Omental fat pad (tissue), 4 donors: Measurements from ENCODE around the gene KNDC1. TPM values are rescaled to one million over a fixed set of nuclear protein-coding genes. Genes with fewer than 3 reads are reported as not detected.

Experiments
- ATAC-seq: fragments of 150-250 bp; one replicate; pipeline ENCODE4 v1.9.1; 2016; ENCODE audit warnings: mild to moderate bottlenecking, moderate library complexity; ENCODE audit not compliant: low FRiP score
- DNase-seq: peaks from one replicate; pipeline ENCODE4 v3.0.0-alpha.2; 2019; ENCODE audit warnings: low spot score
- total RNA-seq, 4 donors: library from RNA; depleted of rRNA; stranded (reverse); fragments of >200 nt; gene quantifications; one replicate each; pipeline ENCODE4 v1.1.0, GENCODE V29; 2016
- TF ChIP-seq, protein P1 (sequence below), 3 donors: fragments of 450-650 bp; IDR thresholded peaks; one replicate each; pipeline ENCODE4 v1.5.1; 2016 to 2017; ENCODE audit warnings: antibody characterized with exemption in 3 of 3, mild to moderate bottlenecking in 3 of 3, moderate library complexity in 2 of 3

Gene KNDC1
- total RNA-seq, 4 donors from 2014 or later, result 0.16 to 7.7 (median 1.7) TPM

DNA sequence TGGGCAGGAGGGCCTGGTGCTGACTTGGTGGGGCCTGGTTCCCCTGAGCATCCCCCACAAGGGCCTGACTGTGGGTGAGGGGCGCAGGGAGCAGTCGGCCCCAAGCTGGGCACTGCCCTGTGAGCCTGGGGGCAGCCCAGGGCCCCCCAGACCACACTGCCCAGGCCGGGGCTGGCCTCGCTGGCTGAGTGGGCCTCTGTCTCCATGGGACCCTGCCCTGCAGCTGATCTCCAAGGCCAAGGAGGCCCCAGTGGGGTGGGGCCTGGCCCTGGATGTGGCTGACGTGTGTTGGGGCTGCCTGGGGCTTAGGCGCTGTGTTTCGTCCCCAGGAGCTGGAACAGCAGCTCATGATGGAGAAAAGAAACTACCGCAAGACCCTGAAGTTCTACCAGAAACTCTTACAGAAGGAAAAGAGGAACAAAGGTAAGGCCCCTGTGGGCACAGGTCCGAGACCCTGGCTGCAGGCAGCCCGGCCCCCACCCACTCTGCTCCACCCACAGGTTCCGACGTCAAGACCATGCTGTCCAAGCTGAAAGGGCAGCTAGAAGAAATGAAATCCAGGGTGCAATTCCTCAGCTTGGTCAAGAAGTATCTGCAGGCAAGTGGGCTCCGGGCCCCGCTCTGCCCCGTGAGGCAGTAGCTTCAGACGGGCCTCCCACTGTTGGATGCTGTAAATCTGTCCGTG lies 46.5 kb downstream of the KNDC1 start:
- ATAC-seq, result no peak
- TF ChIP-seq, protein P1, sequence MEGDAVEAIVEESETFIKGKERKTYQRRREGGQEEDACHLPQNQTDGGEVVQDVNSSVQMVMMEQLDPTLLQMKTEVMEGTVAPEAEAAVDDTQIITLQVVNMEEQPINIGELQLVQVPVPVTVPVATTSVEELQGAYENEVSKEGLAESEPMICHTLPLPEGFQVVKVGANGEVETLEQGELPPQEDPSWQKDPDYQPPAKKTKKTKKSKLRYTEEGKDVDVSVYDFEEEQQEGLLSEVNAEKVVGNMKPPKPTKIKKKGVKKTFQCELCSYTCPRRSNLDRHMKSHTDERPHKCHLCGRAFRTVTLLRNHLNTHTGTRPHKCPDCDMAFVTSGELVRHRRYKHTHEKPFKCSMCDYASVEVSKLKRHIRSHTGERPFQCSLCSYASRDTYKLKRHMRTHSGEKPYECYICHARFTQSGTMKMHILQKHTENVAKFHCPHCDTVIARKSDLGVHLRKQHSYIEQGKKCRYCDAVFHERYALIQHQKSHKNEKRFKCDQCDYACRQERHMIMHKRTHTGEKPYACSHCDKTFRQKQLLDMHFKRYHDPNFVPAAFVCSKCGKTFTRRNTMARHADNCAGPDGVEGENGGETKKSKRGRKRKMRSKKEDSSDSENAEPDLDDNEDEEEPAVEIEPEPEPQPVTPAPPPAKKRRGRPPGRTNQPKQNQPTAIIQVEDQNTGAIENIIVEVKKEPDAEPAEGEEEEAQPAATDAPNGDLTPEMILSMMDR (IDR thresholded peaks at IDR 0.05), result no peak
- no peak for DNase-seq

DNA sequence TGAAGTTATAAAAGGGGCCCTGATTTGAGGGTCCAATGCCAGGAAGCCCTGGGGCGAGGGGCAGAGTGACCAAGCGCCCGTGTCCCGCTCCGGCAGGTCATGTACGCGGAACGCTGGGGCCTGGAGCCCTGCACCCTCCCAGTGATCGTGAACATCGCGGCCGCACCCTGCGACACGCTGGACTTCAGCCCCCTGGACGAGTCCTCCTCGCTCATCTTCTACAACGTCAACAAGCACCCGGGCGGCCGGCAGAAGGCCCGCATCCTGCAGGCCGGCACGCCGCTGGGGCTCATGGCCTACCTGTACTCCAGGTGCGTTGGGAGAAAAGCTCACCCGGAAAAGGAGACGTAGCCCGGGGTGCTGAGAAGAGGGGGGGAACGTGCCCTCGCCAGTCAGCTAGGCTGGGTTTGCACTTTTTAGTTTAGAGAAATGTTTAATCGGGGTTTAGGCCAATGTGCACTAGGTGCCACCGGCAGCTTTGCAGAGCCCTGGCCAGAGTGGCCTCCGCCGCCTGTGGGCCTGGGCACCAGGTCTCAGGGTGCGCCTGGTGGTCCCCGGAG lies 47.1 kb downstream of the KNDC1 start:
- TF ChIP-seq, protein P1 (IDR thresholded peaks at IDR 0.05), result no peak
- ATAC-seq (no peak), DNase-seq (no peak)

DNA sequence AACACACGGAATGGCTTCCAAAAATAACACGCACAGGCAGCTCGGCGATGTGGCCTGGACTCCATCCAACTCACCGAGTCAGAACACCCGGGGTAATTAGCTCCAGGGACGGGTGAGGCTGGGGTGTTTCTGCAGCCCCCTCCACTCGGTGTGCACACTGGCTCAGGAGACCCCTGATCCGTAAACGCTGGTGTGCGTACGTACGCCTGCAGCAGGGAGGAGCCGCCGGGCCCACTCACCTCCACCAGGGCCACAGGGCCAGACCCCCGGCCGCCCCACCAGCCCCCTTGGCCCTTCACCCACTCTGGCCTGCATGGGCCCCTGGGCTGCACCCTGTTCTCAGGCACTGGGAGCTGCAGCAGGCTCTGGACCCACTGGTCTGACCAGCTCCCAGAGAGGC lies 47.6 kb downstream of the KNDC1 start:
- ATAC-seq, result no peak

DNA sequence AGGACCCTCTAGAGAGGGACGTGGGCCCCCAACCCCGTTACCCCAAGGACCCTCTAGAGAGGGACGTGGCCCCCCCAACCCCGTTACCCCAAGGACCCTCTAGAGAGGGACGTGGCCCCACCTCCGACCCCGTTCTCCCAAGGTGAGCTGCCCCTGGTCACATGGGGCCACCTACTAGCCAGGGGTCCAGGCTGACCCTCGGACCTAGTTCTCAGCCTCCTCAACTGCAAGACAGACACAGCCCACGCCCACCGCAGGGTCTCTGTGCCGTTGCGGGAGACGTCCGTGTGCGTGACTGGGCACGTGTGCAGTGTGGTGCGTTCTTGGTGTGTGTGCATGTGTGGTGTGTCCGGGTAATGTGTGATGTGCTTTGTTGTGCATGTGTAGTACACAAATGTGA lies 48.4 kb downstream of the KNDC1 start:
- ATAC-seq, result no peak
- no peak for DNase-seq
- TF ChIP-seq, protein P1 (IDR thresholded peaks at IDR 0.05), result no peak

More for the DNA sequence above, 47.6 kb downstream of the KNDC1 start:
- TF ChIP-seq, protein P1 (IDR thresholded peaks at IDR 0.05), result no peak
- no peak for DNase-seq

DNA sequence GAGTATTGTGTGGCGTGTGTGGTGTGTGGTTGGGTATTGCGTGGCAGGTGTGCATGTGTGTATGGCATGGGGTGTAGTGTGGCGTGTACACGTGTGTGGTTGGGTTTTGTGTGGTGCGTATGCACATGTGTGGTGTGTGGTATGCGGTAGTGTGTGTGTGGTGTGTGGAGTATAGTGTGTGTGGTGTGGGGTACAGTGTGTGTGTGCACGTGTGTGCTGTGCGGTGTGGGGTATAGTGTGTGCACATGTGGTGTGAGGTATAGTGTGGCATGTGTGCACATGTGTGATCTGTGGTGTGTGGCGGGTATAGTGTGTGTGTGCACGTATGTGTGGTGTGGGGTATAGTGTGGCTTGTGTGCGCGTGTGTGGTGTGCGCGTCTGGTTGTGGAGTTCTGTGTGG lies 49.1 kb downstream of the KNDC1 start:
- DNase-seq (no peak), ATAC-seq (no peak)
- TF ChIP-seq, protein P1 (IDR thresholded peaks at IDR 0.05), result no peak

- DNase-seq (no peak), ATAC-seq (no peak)
- TF ChIP-seq, protein P1 (IDR thresholded peaks at IDR 0.05), result no peak
Observed at GRCh38 chr10:133209641-133210040, 49.6 kb downstream of the KNDC1 start.
